ENCODE results near the gene HOXA7.
A peak's percentile ranks its signal among the peaks of the same experiment; 100 is the strongest.

HOXA7 gene

GRCh38 chr7:27128776-27129728 lies 27.4 kb downstream of the HOXA7 start:
- Histone ChIP-seq H3K9ac (ENCODE audit: low read length) (no peak overlapping the region), H3K4me3 (ENCODE audit: low read length) (peak overlapping the region; percentile 75), H3K36me3 (ENCODE audit: control insufficient read depth, insufficient read depth, low read length) (no peaks in the 10 kb centered on the region), H3K27me3 (ENCODE audit: control insufficient read depth, insufficient read depth, low read length) (no peaks in the 10 kb centered on the region), H3K27ac (ENCODE audit: low read depth, low read length) (peak overlapping the region; percentile 83), H3K4me1 (ENCODE audit: control insufficient read depth, insufficient read depth, low read length) (peaks cover 47% of the 10 kb centered on the region)

- H3K36me3 ChIP-seq (ENCODE audit: control insufficient read depth, insufficient read depth, low read length) = no peaks in the 10 kb centered on the region
- H3K27ac ChIP-seq (ENCODE audit: low read depth, low read length) = peak overlapping the region; percentile 72
- no peak overlapping the region for H3K9ac ChIP-seq (ENCODE audit: low read length)
- H3K4me3 ChIP-seq (ENCODE audit: low read length) = no peak overlapping the region
- H3K4me1 ChIP-seq (ENCODE audit: control insufficient read depth, insufficient read depth, low read length) = peaks cover 43% of the 10 kb centered on the region
- H3K27me3 ChIP-seq (ENCODE audit: control insufficient read depth, insufficient read depth, low read length) = no peaks in the 10 kb centered on the region
Measured at GRCh38 chr7:27128034-27128433, 28.4 kb downstream of the HOXA7 start.

GRCh38 chr7:27126596-27127327 lies 29.7 kb downstream of the HOXA7 start:
- Histone ChIP-seq H3K9ac (ENCODE audit: low read length) (no peak overlapping the region), H3K36me3 (ENCODE audit: control insufficient read depth, insufficient read depth, low read length) (peaks cover 2% of the 10 kb centered on the region), H3K4me1 (ENCODE audit: control insufficient read depth, insufficient read depth, low read length) (peaks cover 37% of the 10 kb centered on the region), H3K4me3 (ENCODE audit: low read length) (no peak overlapping the region), H3K27ac (ENCODE audit: low read depth, low read length) (no peak overlapping the region), H3K27me3 (ENCODE audit: control insufficient read depth, insufficient read depth, low read length) (no peaks in the 10 kb centered on the region)

- no peak overlapping the region for H3K27ac ChIP-seq (ENCODE audit: low read depth, low read length)
- no peak overlapping the region for H3K4me3 ChIP-seq (ENCODE audit: low read length)
- H3K36me3 ChIP-seq (ENCODE audit: control insufficient read depth, insufficient read depth, low read length) = peaks cover 2% of the 10 kb centered on the region
- H3K9ac ChIP-seq (ENCODE audit: low read length) = no peak overlapping the region
- peaks cover 33% of the 10 kb centered on the region for H3K4me1 ChIP-seq (ENCODE audit: control insufficient read depth, insufficient read depth, low read length)
- no peaks in the 10 kb centered on the region for H3K27me3 ChIP-seq (ENCODE audit: control insufficient read depth, insufficient read depth, low read length)
Measured at GRCh38 chr7:27125986-27126394, 30.5 kb downstream of the HOXA7 start.

GRCh38 chr7:27124902-27125689 lies 31.4 kb downstream of the HOXA7 start:
- Histone ChIP-seq H3K27me3 (ENCODE audit: control insufficient read depth, insufficient read depth, low read length) (no peaks in the 10 kb centered on the region), H3K27ac (ENCODE audit: low read depth, low read length) (peak overlapping the region; percentile 3)

GRCh38 chr7:27124096-27124901 lies 32.2 kb downstream of the HOXA7 start:
- Histone ChIP-seq H3K27me3 (ENCODE audit: control insufficient read depth, insufficient read depth, low read length) (no peaks in the 10 kb centered on the region), H3K4me3 (ENCODE audit: low read length) (peak overlapping the region; percentile 49), H3K9ac (ENCODE audit: low read length) (no peak overlapping the region), H3K4me1 (ENCODE audit: control insufficient read depth, insufficient read depth, low read length) (peaks cover 29% of the 10 kb centered on the region), H3K36me3 (ENCODE audit: control insufficient read depth, insufficient read depth, low read length) (peaks cover 2% of the 10 kb centered on the region), H3K27ac (ENCODE audit: low read depth, low read length) (peak overlapping the region; percentile 73)

More at GRCh38 chr7:27124902-27125689, 31.4 kb downstream of the HOXA7 start:
- H3K4me1 ChIP-seq (ENCODE audit: control insufficient read depth, insufficient read depth, low read length) = peaks cover 33% of the 10 kb centered on the region
- peak overlapping the region; percentile 49 for H3K4me3 ChIP-seq (ENCODE audit: low read length)
- H3K9ac ChIP-seq (ENCODE audit: low read length) = no peak overlapping the region
- H3K36me3 ChIP-seq (ENCODE audit: control insufficient read depth, insufficient read depth, low read length) = peaks cover 2% of the 10 kb centered on the region

GRCh38 chr7:27123477-27124053 lies 32.9 kb downstream of the HOXA7 start:
- peak overlapping the region; percentile 21 for H3K9ac ChIP-seq (ENCODE audit: low read length)
- peaks cover 2% of the 10 kb centered on the region for H3K36me3 ChIP-seq (ENCODE audit: control insufficient read depth, insufficient read depth, low read length)
- H3K27ac ChIP-seq (ENCODE audit: low read depth, low read length) = peak overlapping the region; percentile 73
- H3K27me3 ChIP-seq (ENCODE audit: control insufficient read depth, insufficient read depth, low read length) = no peaks in the 10 kb centered on the region
- H3K4me1 ChIP-seq (ENCODE audit: control insufficient read depth, insufficient read depth, low read length) = peaks cover 24% of the 10 kb centered on the region
- H3K4me3 ChIP-seq (ENCODE audit: low read length) = peak overlapping the region; percentile 49

- Histone ChIP-seq H3K4me3 (ENCODE audit: low read length) (peak overlapping the region; percentile 49), H3K4me1 (ENCODE audit: control insufficient read depth, insufficient read depth, low read length) (peaks cover 19% of the 10 kb centered on the region), H3K9ac (ENCODE audit: low read length) (no peak overlapping the region), H3K27ac (ENCODE audit: low read depth, low read length) (peak overlapping the region; percentile 73), H3K36me3 (ENCODE audit: control insufficient read depth, insufficient read depth, low read length) (peaks cover 2% of the 10 kb centered on the region), H3K27me3 (ENCODE audit: control insufficient read depth, insufficient read depth, low read length) (no peaks in the 10 kb centered on the region)
Measured at GRCh38 chr7:27123007-27123476, 33.4 kb downstream of the HOXA7 start.

- peak overlapping the region; percentile 49 for H3K4me3 ChIP-seq (ENCODE audit: low read length)
- no peaks in the 10 kb centered on the region for H3K27me3 ChIP-seq (ENCODE audit: control insufficient read depth, insufficient read depth, low read length)
- no peak overlapping the region for H3K9ac ChIP-seq (ENCODE audit: low read length)
- peaks cover 16% of the 10 kb centered on the region for H3K4me1 ChIP-seq (ENCODE audit: control insufficient read depth, insufficient read depth, low read length)
- H3K27ac ChIP-seq (ENCODE audit: low read depth, low read length) = no peak overlapping the region
- peaks cover 2% of the 10 kb centered on the region for H3K36me3 ChIP-seq (ENCODE audit: control insufficient read depth, insufficient read depth, low read length)
Measured at GRCh38 chr7:27122077-27122910, 34.2 kb downstream of the HOXA7 start.

GRCh38 chr7:27121684-27122076 lies 34.8 kb downstream of the HOXA7 start:
- H3K9ac ChIP-seq (ENCODE audit: low read length) = no peak overlapping the region
- H3K27ac ChIP-seq (ENCODE audit: low read depth, low read length) = no peak overlapping the region
- no peaks in the 10 kb centered on the region for H3K27me3 ChIP-seq (ENCODE audit: control insufficient read depth, insufficient read depth, low read length)
- peaks cover 2% of the 10 kb centered on the region for H3K36me3 ChIP-seq (ENCODE audit: control insufficient read depth, insufficient read depth, low read length)
- H3K4me1 ChIP-seq (ENCODE audit: control insufficient read depth, insufficient read depth, low read length) = peaks cover 14% of the 10 kb centered on the region
- H3K4me3 ChIP-seq (ENCODE audit: low read length) = peak overlapping the region; percentile 42
